Caco-2 (cell line): ENCODE results near the gene PEX11A. TPM values are rescaled to one million over a fixed set of nuclear protein-coding genes. Genes with fewer than 3 reads are reported as not detected.

Experiments used
- BruUV-seq: library from RNA; stranded (reverse); fragments of 400-500 nt; replicated peaks from 2 replicates; lab custom pipeline; 2021; lab: Mats Ljungman, UMichigan
- CTCF ChIA-PET: fragments of 300-600 bp; sonication (Branson Sonifier 250); formaldehyde crosslinking; loops from one replicate; lab custom pipeline; 2022; ENCODE audit warnings: antibody characterized with exemption; lab: Charles Lee
- POLR2A ChIA-PET: fragments of 300-600 bp; sonication (Branson Sonifier 250); formaldehyde crosslinking; loops from one replicate; lab custom pipeline; 2022; ENCODE audit warnings: antibody characterized with exemption; lab: Charles Lee
- DNase-seq, 2 experiments: peaks; one replicate each; pipeline versions ENCODE4 v3.0.0 to v3.0.0-alpha.2; 2020 to 2022
- H3K27me3 ChIP-seq: replicated peaks from 2 replicates; pipeline ENCODE4 v1.6.0; 2011; ENCODE audit warnings: low read length; ENCODE audit not compliant: control insufficient read depth, insufficient read depth
- H3K36me3 ChIP-seq: 2 replicates; pipeline ENCODE4 v1.5.1; 2011; ENCODE audit warnings: low read length; ENCODE audit not compliant: control insufficient read depth, insufficient read depth
- H3K4me1 ChIP-seq: fragments of 250-450 bp; sonication (Bioruptor Pico); 2 replicates; pipeline ENCODE4 v1.5.1; 2020; ENCODE audit warnings: mild to moderate bottlenecking
- H3K4me3 ChIP-seq: 2 replicates; pipeline ENCODE4 v1.5.1; 2011; ENCODE audit warnings: low read depth, mild to moderate bottlenecking, control low read depth, low read length
- H3K9me3 ChIP-seq: fragments of 250-450 bp; sonication (Bioruptor Pico); 2 replicates; pipeline ENCODE4 v1.5.1; 2020; ENCODE audit warnings: mild to moderate bottlenecking, moderate library complexity
- H3K27ac Mint-ChIP-seq: one replicate; pipeline ENCODE4 v1.8.0; 2022; ENCODE audit warnings: mixed read lengths; ENCODE audit not compliant: unreplicated experiment
- H3K27me3 Mint-ChIP-seq: one replicate; pipeline ENCODE4 v1.8.0; 2022; ENCODE audit warnings: mixed read lengths; ENCODE audit not compliant: insufficient read depth, unreplicated experiment
- H3K36me3 Mint-ChIP-seq: one replicate; pipeline ENCODE4 v1.8.0; 2022; ENCODE audit warnings: mild to moderate bottlenecking, mixed read lengths; ENCODE audit not compliant: insufficient read depth, unreplicated experiment
- H3K4me1 Mint-ChIP-seq: one replicate; pipeline ENCODE4 v1.8.0; 2022; ENCODE audit warnings: low read depth, mixed read lengths; ENCODE audit not compliant: unreplicated experiment
- H3K4me3 Mint-ChIP-seq: one replicate; pipeline ENCODE4 v1.8.0; 2022; ENCODE audit warnings: mild to moderate bottlenecking, moderate library complexity, mixed read lengths; ENCODE audit not compliant: unreplicated experiment
- H3K9me3 Mint-ChIP-seq: one replicate; pipeline ENCODE4 v1.8.0; 2022; ENCODE audit warnings: mixed read lengths; ENCODE audit not compliant: unreplicated experiment
- intact Hi-C: fragments of 100-400 bp; cut with micrococcal nuclease; formaldehyde crosslinking; loops from one replicate; pipeline ENCODE4 v1.10.0; 2022; ENCODE audit not compliant: unreplicated experiment
- total RNA-seq: library from RNA; stranded (reverse); gene quantifications from 2 replicates; pipeline ENCODE4 v1.2.3, GENCODE V29; 2022
- TF ChIP-seq, protein P1 (sequence below), 2 experiments: fragments of 200-600 bp in 1 of 2; IDR thresholded peaks; 1 replicate in 1 of 2; 2 replicates in 1 of 2; pipeline versions ENCODE4 v1.5.1 to v1.8.0; 2011 to 2022; ENCODE audit warnings: antibody characterized with exemption in 1 of 2, control low read depth in 1 of 2, inconsistent platforms in 1 of 2, low read depth in 1 of 2, low read length in 1 of 2, mild to moderate bottlenecking in 1 of 2, moderate library complexity in 1 of 2; ENCODE audit not compliant: insufficient read depth in 1 of 2, severe bottlenecking in 1 of 2, unreplicated experiment in 1 of 2

Gene PEX11A
- total RNA-seq, 1 experiment from 2014 or later, result 3.7 TPM

GRCh38 chr15:89631902-89632264, 58.7 kb downstream of the PEX11A start:
- H3K4me1 Mint-ChIP-seq, result no peaks in the 10 kb centered on the region
- ChIA-PET POLR2A (no interaction called here), CTCF (no interaction called here)
- H3K4me1 ChIP-seq, result no peaks in the 10 kb centered on the region
- H3K9me3 ChIP-seq, result 0 out of 2 replicates have a peak, but pooled peaks cover 3% of the 10 kb centered on the region
- TF ChIP-seq, protein P1, sequence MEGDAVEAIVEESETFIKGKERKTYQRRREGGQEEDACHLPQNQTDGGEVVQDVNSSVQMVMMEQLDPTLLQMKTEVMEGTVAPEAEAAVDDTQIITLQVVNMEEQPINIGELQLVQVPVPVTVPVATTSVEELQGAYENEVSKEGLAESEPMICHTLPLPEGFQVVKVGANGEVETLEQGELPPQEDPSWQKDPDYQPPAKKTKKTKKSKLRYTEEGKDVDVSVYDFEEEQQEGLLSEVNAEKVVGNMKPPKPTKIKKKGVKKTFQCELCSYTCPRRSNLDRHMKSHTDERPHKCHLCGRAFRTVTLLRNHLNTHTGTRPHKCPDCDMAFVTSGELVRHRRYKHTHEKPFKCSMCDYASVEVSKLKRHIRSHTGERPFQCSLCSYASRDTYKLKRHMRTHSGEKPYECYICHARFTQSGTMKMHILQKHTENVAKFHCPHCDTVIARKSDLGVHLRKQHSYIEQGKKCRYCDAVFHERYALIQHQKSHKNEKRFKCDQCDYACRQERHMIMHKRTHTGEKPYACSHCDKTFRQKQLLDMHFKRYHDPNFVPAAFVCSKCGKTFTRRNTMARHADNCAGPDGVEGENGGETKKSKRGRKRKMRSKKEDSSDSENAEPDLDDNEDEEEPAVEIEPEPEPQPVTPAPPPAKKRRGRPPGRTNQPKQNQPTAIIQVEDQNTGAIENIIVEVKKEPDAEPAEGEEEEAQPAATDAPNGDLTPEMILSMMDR (IDR thresholded peaks at IDR 0.05; ENCODE audit: insufficient read depth in 1 of 2, low read depth in 1 of 2, low read length in 1 of 2, severe bottlenecking in 1 of 2, unreplicated experiment in 1 of 2), result no peak
- peaks cover 76% of the 10 kb centered on the region for H3K36me3 Mint-ChIP-seq
- no peaks in the 10 kb centered on the region for H3K27me3 Mint-ChIP-seq
- peaks cover 9% of the 10 kb centered on the region for H3K9me3 Mint-ChIP-seq
- no peaks in the 10 kb centered on the region for H3K27me3 ChIP-seq
- H3K36me3 ChIP-seq, result no peaks in the 10 kb centered on the region; the same call in 1 of the 2 replicates
- no peak overlapping the region for H3K4me3 Mint-ChIP-seq
- DNase-seq, result no peak
- intact Hi-C loops, result no loop called here
- H3K4me3 ChIP-seq, result no peak overlapping the region
- peak overlapping the region; percentile 50 for H3K27ac Mint-ChIP-seq
- BruUV-seq, result no TSS peak

Other genes with a start within 250 kb of the PEX11A start
- not detected in 2 replicates for gene RHCG, start 194.2 kb downstream of the PEX11A start, total RNA-seq
- 23.6 and 24.1 TPM in 2 replicates for gene TICRR, start 115.3 kb downstream of the PEX11A start, total RNA-seq
- gene KIF7, start 35.3 kb downstream of the PEX11A start, total RNA-seq, result 8.2 TPM in 2 replicates
- not detected in 2 replicates for gene PLIN1, start 11.4 kb downstream of the PEX11A start, total RNA-seq
- 0.16 TPM in 1 of 2 replicates, not detected in the other for gene WDR93, start 57 bp upstream of the PEX11A start, total RNA-seq
- gene MESP1, start 60.5 kb upstream of the PEX11A start, total RNA-seq, result 1.00 and 2.2 TPM in 2 replicates
- gene MESP2, start 85.6 kb upstream of the PEX11A start, total RNA-seq, result 0.32 and 0.70 TPM in 2 replicates
- 1.9 and 3.8 TPM in 2 replicates for gene ANPEP, start 124.1 kb upstream of the PEX11A start, total RNA-seq
- gene AP3S2, start 203.2 kb upstream of the PEX11A start, total RNA-seq, result 26.4 and 28.1 TPM in 2 replicates
- gene ARPIN, start 222.2 kb upstream of the PEX11A start, total RNA-seq, result 11.5 and 13.3 TPM in 2 replicates